PFSK-1 (cell line): ENCODE data around the gene MUC2.

Experiments used
- POLR2AphosphoS5 ChIP-seq: IDR thresholded peaks from 2 replicates; pipeline ENCODE4 v1.6.1; 2012; ENCODE audit warnings: low read depth, mild to moderate bottlenecking, control low read depth, low read length, moderate library complexity
- SIN3A ChIP-seq: IDR thresholded peaks from 2 replicates; pipeline ENCODE4 v1.6.1; 2012; ENCODE audit warnings: mild to moderate bottlenecking, low read length, moderate library complexity, borderline replicate concordance; ENCODE audit not compliant: insufficient read depth
- TAF1 ChIP-seq: IDR thresholded peaks from 2 replicates; pipeline ENCODE4 v1.6.1; 2012; ENCODE audit warnings: low read length, control low read depth, borderline replicate concordance; ENCODE audit not compliant: insufficient read depth
- TF ChIP-seq, protein P1 (sequence below), 2 experiments: IDR thresholded peaks; 2 replicates each; pipeline versions ENCODE4 v1.6.1 to v1.8.0; 2011 to 2012; ENCODE audit warnings: low read depth in 2 of 2, low read length in 2 of 2, control low read depth in 1 of 2, inconsistent platforms in 1 of 2, mild to moderate bottlenecking in 1 of 2, moderate library complexity in 1 of 2; ENCODE audit not compliant: insufficient read depth in 1 of 2

DNA sequence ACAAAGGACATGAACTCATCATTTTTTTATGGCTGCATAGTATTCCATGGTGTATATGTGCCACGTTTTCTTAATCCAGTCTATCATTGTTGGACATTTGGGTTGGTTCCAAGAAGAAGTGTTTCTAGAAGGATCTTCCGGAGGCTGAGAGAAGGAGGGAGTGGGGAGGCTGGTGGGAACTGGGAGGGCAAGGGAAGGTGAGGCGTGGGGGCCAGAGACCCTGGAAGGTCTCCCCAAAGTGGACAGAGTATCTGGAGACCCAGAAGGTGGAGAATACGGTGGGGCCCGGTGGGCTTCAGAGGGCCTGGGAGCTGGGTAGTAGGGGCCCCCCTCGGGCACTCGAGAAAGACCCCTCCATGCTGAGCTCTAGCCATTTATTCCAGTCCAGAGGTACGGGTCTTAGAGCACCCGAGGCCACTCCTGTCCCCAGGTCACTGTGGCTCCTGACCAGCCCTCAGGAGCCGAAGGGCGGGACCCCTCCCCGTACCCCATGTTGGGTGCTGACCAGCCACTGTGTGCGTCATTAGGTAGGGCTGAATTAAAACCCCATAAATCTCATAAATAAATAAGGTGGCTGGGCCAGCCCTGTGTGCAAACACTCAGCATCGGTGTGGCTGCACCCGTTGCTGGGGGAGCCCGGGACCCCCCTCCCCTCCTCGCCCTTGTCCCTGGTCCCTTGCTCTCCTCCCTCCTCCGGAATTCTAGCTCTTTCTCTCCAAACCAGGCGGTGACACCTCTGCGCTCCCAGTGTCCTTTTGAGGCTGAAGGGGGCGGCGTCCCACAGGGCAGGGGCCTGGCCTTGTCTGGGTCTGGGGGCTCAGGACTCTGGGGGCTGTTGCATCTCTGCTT lies 44.3 kb downstream of the MUC2 start:
- no peak for TF ChIP-seq POLR2AphosphoS5
- no peak for TF ChIP-seq SIN3A
- TF ChIP-seq, protein P1, sequence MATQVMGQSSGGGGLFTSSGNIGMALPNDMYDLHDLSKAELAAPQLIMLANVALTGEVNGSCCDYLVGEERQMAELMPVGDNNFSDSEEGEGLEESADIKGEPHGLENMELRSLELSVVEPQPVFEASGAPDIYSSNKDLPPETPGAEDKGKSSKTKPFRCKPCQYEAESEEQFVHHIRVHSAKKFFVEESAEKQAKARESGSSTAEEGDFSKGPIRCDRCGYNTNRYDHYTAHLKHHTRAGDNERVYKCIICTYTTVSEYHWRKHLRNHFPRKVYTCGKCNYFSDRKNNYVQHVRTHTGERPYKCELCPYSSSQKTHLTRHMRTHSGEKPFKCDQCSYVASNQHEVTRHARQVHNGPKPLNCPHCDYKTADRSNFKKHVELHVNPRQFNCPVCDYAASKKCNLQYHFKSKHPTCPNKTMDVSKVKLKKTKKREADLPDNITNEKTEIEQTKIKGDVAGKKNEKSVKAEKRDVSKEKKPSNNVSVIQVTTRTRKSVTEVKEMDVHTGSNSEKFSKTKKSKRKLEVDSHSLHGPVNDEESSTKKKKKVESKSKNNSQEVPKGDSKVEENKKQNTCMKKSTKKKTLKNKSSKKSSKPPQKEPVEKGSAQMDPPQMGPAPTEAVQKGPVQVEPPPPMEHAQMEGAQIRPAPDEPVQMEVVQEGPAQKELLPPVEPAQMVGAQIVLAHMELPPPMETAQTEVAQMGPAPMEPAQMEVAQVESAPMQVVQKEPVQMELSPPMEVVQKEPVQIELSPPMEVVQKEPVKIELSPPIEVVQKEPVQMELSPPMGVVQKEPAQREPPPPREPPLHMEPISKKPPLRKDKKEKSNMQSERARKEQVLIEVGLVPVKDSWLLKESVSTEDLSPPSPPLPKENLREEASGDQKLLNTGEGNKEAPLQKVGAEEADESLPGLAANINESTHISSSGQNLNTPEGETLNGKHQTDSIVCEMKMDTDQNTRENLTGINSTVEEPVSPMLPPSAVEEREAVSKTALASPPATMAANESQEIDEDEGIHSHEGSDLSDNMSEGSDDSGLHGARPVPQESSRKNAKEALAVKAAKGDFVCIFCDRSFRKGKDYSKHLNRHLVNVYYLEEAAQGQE (IDR thresholded peaks at IDR 0.05; ENCODE audit: insufficient read depth in 1 of 2, low read depth in 2 of 2, low read length in 2 of 2), result no peak
- no peak for TF ChIP-seq TAF1
